GM23248 (cell line): ENCODE measurements around the gene CORIN.

ENCODE experiments used
- EZH2 ChIP-seq: fragments of 200-600 bp; sonication (generic); IDR thresholded peaks from 2 replicates; pipeline ENCODE4 v1.6.1; 2018; ENCODE audit warnings: antibody characterized with exemption, mild to moderate bottlenecking; ENCODE audit not compliant: insufficient read depth, poor library complexity, severe bottlenecking
- EZH2phosphoT487 ChIP-seq: fragments of 200-600 bp; sonication (generic); IDR thresholded peaks from 2 replicates; pipeline ENCODE4 v1.6.1; 2018; ENCODE audit warnings: antibody characterized with exemption, moderate library complexity, mild to moderate bottlenecking, low read depth; ENCODE audit not compliant: insufficient read depth

DNA sequence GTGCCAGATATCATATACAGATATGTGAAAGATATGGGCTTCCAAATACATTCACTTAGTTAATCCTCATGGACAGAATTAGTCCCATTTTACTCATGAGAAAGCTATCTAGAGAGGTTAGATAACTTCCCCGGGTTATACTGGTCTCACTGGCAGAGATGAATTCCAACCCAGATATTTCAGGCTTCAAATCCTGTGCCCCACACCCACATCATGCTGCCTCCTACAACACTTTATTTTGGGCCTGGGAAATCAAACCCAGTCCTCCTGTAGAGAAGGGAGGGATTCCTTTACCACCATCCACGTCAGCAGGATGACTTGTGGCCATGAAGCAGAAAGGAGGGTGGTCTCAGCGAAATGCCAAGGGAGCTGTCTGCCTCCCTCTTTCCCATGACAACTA is 239.0 kb downstream of the CORIN start:
- TF ChIP-seq EZH2 = no peak
- no peak for TF ChIP-seq EZH2phosphoT487
